Measurements from ENCODE around the gene KCMF1. TPM values are rescaled to one million over a fixed set of nuclear protein-coding genes. Genes with fewer than 3 reads are reported as not detected.

KCMF1 gene
- total RNA-seq, 1 donor from 2014 or later: 31.9 TPM

DNA sequence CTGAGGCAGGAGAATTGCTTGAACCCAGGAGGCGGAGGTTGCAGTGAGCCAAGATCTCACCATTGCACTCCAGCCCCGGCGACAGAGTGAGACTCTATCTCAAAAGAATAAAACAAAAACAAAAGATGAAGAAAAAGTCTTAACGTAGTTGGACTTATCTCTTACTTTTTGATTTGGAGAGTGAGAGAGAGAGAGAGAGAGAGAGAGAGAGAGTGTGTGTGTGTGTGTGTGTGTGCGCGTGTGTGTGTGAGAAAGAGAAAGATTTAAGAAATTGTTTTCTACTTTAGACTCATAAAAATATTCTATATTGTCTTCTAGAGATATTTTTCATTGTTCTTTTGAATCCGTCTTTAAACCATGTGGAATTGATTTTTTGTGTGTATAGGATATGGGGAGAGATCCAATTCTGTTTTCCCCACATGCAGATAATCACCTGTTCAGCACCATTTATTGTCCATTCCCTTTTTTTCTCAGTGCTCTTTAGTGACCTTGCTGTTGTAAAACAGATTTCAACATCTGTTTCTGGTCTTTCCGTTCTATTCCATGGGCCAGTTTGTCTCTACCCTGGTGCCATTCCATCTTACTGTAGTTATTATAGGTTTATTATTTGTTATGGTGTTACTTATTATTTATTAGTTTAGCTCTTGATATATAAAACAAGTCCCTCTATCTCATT, 53.5 kb downstream of the KCMF1 start:
- no peak for DNase-seq

DNA sequence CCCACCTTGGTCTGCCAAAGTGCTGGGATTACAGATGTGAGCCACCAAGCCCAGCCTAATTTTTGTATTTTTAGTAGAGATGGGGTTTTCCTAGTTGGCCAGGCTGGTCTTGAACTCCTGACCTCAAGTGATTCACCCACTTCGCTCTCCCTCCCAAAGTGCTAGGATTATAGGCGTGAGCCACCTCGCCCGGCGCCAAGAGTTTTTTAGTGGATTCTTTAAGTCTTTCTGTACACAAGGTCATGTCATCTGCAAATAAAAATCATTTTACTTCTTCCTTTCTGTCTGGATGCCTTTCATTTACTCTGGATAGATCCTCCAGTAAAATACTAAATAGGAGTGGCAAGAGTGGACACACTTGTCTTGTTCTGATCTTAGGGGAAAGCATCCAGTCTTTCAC, 61.7 kb downstream of the KCMF1 start:
- DNase-seq: no peak

DNA sequence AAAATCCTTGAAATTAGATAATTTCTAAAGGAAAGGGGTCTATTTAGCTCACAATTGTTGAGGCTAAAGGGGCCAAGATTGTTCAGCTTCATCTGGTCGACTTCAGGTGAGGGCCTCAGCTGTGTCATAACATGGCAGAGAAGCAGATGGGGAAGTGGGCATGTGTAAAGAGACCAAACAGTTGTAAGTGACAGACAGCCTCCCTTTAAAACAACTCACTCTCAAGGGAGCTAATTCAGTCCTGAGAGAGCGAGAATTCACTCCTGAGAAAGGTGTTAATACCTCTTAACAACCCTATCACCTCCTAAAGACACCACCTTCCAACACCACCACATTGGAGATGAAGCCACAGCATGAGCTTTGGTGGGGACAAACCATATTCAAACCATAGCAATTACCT, 62.4 kb downstream of the KCMF1 start:
- DNase-seq: no peak

DNA sequence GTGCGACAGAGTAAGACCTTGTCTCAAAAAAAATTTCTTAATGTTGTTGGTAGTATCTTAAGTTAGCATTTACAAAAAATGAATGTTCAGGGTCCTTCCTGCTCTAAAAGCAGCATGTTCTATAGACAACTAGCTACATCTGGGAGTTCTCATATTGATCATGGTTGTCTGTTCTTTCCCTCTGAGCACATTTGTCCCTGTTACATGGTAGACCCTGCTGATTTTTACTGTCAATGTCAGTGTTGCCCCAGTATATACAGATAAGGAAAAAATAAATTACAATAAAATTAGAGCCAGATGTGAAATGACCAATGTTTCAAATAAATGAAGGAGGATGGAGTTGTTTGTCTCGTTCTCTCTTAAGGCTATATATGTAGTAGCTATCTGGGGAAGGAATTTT, 63.2 kb downstream of the KCMF1 start:
- no peak for DNase-seq

DNA sequence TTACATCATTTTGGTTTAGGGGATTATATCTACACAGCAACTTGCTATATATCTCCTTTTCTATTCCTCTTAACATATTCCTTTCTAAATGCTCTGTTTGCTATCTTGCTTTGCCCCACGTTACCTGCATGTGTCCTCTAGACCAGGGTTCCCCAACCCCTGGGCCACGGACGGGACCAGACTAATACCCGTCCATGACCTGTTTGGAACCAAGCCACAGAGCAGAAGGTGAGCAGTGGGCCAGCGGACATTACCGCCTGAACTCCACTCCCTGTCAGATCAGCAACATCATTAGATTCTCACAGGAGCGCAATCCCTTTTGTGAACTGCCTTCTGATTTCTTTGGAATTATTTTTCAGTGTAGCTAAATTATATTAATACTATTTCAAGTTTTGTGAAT, 66.7 kb downstream of the KCMF1 start:
- no peak for DNase-seq

DNA sequence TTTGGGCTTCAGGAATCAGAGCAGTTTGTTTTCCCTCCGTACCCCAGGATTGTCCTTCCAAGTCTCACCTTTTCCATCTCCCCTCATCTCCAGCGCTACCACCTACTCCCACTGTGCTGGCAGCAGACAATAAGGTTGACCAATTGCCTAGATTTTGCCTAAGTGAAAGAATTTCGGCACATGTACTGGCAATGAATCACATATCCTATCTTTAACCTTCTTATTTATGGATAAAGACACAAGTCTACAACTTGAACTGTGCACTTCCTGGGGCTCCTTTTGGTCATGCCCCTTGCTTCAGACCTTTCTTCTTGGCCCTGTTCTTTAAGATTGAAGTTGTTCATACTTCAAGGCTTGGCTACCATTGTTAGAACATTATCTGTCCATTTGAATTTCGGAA, 71.4 kb downstream of the KCMF1 start:
- no peak for DNase-seq

DNA sequence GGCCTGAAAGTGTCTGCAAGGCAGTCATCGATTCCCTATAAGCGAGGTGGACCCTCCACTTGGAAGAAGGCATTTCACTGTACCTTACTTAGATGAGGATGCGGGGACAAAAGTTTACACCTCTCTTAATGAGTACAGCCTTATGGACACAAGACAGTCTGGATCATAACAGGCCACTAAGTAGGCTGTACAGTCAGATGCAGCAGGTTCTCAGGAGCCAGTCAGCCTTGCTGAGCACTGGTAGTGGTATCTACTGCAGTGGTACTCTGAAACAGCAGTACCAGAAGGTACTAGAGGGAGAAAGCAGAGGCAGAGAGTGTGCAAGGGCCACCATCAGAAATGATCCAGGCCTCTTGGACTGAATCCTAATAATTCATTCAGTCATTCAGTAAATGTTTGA, 77.6 kb downstream of the KCMF1 start:
- no peak for DNase-seq

DNA sequence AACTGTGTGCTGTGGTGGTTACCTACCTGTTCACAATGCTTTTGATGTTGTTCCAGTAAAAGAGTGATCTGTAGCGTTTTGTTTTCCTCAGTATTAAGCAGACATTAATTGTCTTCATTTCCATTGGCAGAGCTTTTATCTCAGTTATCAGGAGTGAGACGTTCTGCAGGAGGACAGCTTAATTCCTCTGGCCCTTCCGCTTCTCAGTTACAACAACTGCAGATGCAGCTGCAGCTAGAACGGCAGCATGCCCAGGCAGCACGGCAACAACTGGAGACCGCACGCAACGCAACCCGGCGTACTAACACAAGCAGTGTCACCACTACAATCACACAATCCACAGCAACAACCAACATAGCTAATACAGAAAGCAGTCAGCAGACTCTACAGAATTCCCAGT, 78.3 kb downstream of the KCMF1 start:
- no peak for DNase-seq

DNA sequence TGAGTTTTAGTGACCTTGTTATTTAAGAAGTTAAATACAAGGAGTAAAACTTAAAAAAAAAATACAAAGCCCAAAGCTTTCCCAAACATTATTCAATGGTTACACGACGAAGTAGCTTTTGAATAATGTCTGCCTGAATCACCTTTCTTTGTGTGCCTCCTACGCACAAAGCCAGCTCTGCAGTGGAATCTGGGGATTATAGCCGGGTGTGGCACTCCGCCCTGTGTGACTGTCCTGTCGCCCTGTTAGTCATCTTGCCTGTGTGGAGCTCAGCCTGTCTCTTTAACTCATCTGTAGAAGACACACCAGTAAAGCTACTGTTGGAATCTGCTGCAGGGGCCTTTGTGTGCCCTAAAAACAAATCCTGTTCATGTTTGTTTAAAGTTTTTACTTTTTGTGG, 82.8 kb downstream of the KCMF1 start:
- no peak for DNase-seq

DNA sequence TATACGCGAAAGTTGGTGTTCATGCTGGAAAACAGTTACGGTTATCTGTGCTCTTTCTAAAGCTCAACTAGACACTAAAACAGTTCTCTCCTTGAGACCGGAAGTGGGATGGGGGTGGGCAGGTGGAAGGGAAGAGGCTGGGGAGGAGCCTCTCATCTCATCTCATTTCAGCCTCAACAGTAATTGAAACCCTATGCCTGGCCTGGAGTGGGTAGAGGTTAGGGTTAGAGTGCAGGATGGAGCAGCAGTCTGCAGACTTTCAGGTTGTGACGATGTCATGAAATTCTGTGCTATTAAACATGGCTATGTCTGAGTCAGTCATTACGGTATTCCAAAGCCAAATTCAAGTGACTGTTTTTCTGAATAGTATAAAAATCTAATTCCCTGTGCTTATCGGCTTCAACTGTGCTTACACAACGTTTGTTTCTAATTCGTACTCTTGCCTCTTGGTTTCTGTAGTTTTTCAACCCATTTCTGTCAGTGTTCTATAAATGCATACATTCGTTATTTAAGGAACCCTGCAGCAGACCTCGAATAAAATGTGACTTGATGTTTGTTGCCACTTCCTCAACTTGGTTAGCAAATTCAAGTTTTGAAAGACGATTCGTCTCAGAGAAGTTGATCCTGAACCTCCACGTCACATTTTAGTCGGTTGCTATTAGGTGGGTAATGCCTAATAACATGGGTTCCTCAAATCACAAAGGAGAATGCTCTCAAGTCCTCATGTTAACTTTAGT, 86.4 kb downstream of the KCMF1 start:
- DNase-seq: no peak

DNA sequence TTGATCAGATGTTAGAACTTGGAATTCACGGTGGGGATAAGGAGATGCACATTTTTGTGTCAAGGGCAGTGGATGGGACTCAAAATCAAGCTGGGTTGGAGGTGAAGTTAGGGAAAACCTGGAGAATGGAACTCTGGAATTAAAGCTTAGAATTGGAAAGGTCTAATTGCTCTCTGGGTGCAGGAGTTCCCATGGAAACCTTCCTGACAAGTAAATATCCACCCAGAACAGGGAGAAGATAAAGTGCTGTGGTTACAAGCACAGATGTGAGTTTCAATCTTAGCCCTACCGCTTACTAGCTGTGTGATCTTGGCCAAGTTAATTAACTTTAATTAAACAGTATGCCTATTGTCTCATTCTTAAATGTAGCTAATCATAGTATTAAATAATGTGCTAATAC, 90.9 kb downstream of the KCMF1 start:
- peak; percentile 16 for DNase-seq

DNA sequence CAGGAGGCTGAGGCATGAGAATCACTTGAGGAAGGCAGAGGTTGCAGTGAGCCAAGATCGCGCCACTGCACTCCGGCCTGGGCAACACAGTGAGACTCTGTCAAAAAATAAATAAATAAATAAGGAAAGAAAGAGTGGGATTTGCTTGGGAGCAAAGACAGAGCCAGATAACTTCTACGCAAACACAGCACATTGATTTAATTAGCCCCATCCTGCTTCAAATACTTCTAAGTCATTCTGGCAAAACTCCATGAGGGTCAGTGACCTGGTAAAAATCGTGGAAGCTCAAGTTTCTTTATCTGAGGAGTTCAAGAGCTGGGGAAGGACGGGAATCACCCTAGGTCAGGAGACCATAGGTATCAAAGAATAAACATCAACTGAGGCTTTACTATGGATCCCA, 91.6 kb downstream of the KCMF1 start:
- DNase-seq: peak; percentile 13

DNA sequence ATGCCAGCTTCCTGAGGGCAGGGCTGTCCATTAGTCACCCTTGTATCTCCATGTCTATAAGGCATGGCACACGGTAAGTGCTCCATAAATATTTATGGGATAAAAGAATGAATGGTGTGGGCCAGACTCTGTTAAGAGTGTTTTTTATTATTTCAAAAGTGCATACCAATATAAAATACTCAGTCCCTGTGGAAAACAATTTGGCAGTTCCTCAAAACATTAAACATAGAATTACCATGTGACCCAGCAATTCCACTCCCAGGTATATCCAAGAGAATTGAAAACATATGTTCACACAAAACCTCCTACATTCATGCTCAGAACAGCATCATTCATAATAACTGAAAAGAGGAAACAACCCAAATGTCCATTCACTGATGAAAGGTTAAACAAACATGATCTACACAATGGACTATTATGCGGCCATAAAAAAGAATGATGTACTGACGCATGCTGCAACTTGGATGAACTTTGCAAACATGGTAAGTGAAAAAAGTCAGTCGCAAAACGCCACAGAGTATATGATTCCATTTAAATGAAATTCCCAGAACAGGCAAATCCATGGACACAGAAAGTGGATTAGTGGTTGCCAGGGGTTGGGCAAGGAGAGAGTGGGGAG, 93.1 kb downstream of the KCMF1 start:
- no peak for DNase-seq

DNA sequence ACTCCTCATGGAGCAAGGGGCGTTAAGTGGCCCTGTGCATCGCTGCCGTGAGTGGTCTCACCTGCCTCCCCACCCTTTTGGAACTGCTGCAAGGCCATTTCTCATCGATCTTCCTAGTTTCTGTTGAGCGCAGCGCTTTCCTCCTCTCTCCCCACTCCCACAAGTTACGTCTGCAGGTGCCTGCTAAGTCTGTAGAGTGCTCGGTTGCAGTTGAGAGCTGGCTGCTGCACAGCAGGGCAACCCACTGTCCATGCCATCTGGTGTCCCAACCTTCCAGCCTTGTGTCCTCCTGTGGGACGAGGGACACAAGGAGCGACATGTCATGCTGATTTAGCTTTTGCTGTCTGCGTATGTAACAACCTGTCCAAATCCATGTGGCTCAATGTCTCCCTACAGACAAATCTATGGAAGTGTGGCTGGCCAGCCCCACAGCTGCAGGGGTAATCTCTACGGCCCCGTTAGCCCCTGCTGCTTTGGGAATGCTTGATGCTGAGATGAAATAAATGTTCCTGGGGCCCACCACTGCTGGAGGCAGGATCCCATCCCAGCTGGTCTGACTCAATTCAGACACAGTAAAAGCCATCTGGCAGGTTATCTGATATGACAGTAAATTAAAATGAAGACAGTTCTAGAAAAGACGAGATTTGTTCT, 94.1 kb downstream of the KCMF1 start:
- no peak for DNase-seq

DNA sequence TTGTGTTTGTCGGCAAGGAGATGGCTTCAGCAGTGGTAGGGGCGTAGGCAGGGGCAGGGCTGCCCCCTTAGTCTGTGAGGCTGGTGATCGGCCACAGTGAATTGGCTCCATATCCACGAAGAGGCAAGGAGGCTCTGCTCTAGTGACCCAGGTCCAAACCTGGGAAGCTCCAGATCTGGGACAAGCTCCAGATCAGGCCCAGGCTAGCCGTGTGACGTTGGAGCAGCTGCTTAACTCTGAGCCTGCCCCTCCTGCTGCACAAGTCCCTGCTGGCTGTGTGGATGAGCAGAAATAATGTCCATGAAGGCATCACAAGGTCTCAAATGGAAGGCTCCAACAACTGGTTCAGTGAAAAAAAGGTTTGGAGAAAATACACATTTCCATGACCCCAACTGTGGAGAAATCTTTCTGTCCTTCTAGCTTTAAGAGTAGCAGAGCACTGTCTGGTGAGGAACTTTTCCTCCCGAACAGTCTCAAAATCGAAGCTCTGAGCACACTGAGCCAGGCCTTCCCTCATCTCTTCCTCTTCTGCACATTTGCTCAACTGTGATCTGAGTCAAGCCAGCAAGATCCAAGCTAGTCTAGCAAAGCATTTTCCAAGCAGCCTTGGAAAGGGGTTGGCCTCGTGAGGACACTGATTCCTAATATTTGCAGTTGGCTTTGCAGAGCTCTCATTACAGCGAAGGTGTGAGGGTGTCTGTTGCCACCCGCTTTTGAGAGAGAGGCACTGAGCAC, 95.2 kb downstream of the KCMF1 start:
- DNase-seq: no peak

DNA sequence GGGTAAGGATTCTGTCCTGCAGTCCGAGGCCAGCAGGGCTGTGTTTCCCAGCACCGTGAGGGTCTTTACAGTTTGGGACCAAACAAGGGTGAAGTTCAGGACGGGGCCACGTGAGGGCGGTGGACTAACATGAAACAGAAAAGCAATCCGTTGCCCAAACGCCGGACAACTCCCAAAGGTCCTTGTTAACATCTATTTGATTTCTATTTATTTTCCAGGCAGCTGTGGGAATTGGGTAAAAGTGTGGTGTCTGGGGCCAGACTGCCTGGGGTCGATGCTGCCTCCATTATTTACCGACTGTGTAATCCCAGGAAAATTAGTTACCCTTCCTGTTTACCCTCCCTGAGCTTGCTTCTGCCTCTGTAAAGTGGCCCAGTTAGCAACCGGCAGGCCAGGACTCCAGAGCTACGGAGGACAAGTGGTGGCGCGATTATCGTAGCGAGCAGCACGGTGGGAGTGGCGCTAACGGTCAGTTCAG, 96.0 kb downstream of the KCMF1 start:
- peak; percentile 46 for DNase-seq

DNA sequence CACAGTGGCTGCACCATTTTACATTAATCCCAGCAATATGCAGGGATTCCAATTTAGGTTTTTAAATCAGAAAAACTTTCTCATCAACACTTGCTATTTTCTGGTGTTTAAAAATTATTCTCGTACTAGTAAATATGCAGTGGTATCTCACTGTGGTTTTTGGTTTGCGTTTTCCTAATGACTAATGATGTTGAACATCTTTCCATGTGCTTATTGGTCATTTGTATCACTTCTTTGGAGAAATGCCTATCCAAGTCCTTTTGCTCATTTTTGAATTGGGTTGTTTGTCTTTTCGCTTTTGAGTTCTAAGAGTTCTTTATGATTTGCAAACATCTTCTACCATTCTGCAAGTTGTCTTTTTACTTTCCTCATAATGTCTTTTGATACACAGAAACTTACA, 100.1 kb downstream of the KCMF1 start:
- DNase-seq: no peak

DNA sequence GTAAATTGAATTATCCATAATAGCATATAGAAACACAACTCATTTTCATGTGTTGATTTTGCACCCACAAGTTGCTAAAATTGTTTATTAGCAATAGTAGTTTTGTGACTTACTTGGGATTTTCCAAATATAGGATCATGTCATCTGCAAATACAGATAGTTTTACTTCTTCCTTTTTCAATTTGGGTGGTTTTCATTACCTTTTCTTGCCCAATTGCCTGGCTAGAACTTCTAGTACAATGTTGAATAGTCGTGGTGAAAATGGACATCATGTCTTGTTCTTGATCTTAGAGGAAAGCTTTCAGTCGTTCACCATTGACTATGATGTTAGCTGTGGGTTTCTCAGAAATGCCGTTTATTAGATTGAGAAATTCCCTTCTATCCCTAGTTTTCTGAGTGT, 102.1 kb downstream of the KCMF1 start:
- DNase-seq: no peak

DNA sequence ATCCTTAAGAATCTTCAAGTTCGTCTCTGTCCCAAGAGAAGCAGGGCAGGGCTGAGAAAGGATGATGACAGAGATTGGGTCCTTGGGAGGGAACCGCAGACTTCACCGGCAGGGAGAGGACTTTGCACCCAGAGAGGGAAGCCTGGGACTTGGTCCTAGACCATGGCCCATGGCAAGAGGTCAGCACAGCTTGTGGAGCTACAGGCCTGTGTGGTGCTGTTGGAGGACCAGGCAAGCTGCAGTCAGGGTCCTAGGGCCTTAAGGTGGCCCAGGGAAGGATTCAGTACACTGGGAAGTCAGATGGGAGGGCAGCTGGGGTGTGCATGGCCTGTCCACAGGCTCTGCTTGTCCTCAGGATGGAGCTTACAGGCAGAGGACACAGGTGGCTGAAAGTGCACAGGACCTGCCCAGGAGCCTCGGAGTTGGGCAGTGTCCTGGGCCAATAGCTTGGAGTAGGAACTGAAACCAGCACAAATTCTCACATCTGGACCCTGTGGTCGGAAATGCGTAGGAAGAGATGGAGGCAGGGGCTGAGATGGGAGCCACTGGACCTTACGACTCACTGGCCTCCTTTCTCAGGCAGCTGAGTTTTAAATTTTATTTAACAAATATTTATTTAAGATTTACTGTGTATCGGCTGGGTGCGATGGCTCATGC, 105.8 kb downstream of the KCMF1 start:
- DNase-seq: no peak

DNA sequence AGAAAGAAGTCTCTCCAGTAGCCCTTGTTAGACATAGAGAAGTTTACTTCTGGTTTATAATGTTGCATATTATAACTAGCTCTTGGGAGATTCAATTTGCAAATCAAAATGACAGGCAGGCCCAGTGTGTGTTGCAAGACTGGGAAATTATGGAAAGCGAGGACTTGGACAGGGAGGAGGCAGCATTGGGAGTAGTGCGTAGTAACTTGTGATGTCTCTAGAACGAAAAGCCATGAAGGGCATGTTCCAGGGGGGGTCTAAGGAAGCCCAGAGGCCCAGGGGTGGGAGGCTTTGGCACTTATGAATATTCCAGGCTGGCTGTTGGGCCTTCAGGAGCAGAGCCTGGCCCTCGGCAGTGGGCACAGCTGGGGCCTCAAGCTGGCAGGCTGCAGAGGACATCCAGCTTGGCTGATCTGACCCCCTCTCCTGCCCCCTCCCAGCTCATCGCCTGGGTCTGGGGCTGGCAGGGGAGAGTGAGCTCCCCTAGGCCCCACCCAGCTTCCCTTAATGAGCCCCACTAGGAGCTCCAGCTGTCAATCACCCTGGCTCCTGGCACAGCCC, 107.0 kb downstream of the KCMF1 start:
- DNase-seq: no peak

DNA sequence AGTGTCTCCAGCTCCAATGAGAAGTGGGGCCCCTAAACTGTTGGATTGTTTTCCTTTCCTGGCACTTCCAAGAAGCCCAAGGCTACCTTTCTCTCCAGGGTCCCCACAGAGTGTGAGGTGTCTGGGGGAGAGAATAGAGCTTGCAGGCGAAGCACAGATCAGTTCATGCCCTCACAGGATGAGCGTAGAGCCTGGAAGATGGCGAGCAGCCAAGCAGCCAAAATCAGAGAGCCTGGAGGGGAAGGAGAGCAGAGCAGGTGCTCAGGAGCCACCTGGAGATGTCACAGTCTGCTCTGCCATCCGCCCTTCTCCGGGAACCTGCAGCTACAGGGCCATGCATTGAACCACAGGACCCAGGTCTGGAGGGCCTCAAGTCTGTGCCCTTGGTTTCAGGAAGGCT, 107.6 kb downstream of the KCMF1 start:
- DNase-seq: no peak

DNA sequence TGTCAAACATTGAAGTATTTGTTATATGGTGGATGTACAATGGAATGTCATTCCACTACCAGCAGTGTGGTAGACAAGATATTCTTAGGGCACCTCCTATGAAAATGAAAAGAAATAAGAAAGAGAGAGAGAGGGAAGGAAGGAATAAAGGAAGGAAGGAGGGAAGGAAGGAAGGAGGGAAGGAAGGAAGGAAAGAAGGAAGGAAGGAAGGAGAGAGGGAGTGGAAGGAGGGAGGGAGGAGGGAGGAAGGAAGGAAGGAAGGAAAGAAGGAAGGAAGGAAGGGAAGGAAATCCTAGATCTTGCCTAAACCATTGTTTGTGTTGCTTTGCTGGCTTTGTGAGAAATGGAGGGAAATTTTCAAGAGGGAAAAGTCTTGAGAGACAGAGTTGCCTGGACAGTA, 112.1 kb downstream of the KCMF1 start:
- DNase-seq: no peak
